ENCODE measurements around the gene NEK6.

The NEK6 gene

GRCh38 chr9:124261736-124262648 lies 4.2 kb downstream of the NEK6 start:
- no peak for DNase-seq (ENCODE audit: low spot score)

DNA sequence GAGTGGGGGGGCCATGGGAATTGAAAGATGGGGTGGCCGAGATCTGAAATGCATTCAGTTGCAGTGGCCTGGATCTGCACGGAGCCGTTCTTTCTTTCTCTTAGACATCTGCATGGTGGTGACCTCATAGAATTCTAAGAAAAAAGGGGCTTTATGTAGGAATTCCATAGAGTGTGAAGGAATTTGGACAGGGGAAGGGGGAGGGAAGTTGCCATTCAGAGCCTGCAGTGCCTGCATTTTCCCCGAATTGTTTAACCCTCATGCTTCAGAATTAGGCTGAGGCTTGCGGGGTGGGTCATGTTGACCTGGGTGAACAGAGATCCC lies 4.9 kb downstream of the NEK6 start:
- no peak for DNase-seq (ENCODE audit: low spot score)

GRCh38 chr9:124263213-124263612 lies 5.5 kb downstream of the NEK6 start:
- no peak for DNase-seq (ENCODE audit: low spot score)

DNA sequence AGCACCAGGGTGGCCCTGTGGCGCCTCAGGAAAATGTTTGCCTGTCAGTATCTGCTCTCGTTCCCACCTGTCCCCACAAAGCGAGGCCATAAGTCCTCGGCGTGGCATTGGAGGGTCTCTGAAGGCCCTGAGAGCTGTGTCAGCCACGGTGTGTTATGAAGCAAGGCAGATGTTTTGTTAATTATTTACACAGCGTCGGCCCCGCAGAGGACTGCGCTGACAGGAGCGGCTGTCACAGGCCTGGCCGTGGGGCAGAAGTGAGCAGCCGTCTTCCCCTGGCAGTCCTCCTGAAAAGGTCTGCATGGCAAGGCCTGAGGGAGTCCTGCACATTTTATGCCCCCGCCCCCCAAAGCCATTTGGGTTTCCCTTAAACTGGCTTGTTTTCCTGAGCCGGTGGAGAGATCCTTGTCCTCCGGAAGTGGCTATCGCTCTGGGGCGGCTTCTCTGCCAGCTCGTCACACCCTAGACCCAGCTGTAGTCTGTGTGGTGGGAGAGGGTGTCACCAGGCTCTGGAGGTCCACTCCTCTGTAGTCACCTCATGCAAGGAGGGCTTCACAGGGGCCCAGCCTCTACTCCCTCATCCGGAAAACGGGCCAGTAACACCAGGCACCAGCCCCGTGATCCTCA lies 6.2 kb downstream of the NEK6 start:
- DNase-seq (ENCODE audit: low spot score) = no peak

DNA sequence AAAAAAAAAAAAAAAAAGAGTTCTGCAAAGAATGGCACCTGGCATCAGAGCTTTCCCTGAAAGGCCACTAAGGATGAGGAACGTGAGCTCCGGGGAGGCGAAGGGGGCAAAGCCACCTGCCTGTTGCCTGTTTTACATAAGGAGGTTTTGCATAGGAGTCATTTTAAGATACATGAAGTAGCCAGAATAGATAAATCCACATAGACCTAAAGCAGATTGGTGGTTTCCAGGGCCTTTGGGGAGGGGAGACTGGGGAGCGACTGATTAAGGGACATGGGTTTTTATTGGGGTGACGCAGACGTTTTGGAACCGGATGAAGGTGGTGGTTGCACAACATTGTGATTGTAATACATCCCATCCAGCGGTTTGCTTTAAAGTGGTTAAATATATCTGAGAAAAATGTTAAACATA lies 7.1 kb downstream of the NEK6 start:
- no peak for DNase-seq (ENCODE audit: low spot score)

DNA sequence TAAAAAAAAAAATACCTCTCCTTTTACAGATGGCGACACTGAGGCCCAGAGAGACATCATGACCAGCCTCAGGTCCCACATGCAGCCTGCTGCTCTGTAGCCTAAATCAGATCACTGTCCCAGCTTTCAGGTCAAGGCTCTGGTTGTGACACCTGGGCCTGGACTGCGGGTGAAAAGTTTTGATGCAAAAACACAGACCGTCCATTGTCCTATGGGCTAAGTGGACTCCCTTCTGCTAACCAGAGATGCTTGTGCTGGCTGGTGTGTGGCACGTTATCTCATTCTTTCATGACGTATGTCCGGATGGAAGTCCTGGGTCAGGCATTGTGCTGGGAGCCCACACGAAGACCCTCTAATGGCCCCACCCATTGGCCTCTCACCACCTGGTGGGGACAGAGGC lies 7.8 kb downstream of the NEK6 start:
- no peak for DNase-seq (ENCODE audit: low spot score)

- DNase-seq (ENCODE audit: low spot score) = no peak
Measured at GRCh38 chr9:124266139-124266825, 8.5 kb downstream of the NEK6 start.

DNA sequence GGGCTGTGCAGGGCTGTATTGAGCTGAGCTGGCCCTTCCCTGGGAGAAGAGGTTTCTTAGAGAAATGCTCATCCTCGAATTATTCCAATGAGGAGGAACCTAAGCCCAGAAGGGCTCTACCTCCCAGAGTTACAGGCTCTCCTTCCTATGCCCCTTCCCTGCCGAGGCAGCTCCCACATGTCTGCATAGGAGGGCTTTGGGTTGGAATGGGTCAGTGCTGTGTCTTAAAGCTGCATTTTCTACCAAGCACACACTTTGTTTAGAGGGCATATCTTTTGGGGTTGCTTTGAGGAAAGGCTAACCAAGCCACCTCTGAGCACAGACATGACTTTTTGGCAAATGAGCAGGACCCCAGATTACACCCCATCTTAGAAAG lies 9.1 kb downstream of the NEK6 start:
- DNase-seq (ENCODE audit: low spot score) = no peak

- no peak for DNase-seq (ENCODE audit: low spot score)
Measured at GRCh38 chr9:124267271-124267807, 9.6 kb downstream of the NEK6 start.

DNA sequence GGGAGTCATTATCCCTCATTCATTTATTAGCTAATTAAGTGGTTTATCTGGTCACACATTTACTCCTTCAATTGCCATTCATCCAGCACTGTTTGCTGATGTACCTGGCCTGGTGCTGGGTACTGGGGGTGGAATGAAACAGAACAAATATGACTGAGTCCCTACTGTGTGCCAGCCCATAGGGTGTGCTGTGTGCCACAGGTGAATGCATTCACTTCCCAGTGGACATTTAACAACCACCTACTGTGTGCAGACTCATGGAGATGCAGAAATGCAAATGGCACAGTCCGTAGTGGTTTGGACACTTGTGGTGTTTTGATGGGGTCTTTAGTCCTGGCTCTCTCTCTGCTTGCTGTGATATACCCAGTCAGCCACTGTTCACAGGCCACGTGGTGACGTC lies 10.5 kb downstream of the NEK6 start:
- DNase-seq (ENCODE audit: low spot score) = no peak

DNA sequence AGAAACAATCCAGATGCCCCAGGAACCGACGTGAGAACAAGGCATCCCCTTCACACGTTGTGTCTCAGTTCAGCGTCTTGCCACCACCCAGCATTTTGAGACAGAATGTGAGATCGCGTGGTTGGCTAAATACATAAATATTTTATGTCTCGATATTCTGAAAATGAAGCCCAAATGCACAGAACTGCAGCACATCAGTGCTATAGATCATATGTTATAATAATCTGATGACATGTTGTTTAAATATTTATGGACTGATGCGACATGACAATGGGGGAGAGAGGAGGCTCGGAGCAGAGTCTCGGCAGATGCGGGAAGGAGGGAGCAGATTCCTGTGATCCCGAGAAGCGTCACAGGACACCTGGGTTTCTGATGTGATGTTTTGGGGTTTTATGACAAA lies 10.9 kb downstream of the NEK6 start:
- DNase-seq (ENCODE audit: low spot score) = no peak

DNA sequence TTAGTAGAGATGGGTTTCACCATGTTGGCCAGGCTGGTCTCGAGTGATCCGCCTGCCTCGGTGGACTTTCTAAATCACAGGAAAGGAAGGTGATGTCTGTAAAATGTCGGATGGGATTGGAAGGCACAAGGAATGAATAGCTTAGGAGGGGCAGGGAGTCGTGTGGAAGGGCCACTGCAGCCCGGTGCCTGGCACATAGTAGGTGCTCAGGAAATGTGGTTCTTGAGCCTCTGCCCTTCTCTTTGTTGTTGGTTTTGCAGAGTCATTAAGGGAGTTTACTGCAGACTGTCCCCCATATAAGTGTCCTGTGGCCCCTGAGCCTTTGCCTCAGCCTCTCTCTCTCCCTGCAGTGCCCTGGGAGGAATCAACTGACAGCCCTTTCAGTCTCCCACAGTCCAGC lies 11.8 kb downstream of the NEK6 start:
- DNase-seq (ENCODE audit: low spot score) = no peak

GRCh38 chr9:124270504-124271335 lies 13.0 kb downstream of the NEK6 start:
- DNase-seq (ENCODE audit: low spot score) = no peak

DNA sequence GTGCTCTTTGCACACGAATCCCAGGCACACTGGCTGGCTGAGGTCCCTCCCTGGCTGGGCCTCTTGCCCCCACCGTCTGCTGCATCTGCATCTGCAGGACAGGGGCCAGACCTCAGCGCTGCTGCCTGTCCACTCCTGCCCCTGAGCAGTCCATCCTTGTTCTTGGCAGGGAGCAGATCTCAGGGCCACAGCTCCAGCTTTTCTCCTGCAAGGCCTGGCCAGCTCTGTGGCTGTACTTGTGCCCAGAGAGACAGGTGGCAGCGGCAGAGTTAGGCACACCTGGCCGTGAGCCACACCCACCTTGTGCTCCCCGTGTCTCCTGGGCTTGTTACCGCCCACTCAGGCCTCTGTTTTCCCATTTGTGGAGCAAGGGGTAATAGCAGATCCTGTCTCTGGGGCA lies 13.9 kb downstream of the NEK6 start:
- DNase-seq (ENCODE audit: low spot score) = no peak

- DNase-seq (ENCODE audit: low spot score) = no peak
Measured at GRCh38 chr9:124272118-124272517, 14.4 kb downstream of the NEK6 start.

DNA sequence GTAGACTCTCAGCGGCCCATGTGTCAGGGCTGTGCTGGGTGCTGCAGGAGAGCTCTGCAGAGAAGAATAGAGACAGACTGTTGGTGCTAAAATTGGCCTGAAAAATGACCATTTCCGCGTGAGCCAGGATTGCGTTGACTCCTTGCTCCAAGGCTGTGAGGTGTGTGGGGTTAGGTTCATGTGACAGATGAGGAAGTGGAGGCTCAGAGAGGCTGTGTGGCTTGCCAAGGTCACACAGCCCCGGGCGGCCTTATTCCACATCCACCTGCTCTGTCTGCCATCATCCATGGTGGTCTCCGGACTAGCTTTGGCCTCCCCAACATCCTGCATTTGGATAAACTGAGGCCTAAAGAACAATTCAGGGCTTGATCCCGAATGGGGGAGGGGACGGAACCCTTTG lies 15.2 kb downstream of the NEK6 start:
- DNase-seq (ENCODE audit: low spot score) = no peak

DNA sequence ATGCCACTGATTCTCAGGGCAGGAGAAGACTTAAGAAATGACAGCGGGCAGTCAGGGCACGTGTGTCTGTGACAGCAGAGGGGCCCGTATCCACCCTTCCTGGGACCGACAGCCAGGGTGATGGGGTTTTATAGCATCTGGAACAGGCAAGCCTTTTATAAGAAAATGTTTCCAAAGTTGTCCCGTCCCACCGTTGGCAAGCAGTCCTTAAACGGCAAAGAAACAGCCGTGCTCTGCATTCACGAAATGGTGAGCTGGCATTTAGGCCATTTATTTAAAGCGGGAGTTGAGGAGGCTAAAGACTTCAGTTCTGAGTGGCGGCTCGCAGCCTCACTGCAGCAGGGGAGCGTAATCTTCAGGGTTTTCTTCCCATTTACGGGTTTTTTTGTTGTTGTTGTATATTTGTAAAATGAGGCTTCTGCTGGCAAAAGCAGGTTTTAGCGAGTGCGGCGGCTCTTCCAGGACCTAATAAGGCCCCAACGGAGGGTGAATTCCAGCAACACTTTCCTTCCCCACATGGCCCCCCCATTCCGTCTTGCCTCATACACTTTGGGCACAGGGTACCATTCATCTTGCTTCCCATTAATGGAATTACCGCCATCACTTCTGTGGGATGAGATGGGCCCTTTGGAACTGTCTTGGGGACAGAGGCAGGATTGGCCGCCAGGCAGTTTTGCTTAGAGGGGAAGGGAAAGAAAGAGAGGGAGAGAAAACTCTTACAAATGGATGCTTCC lies 15.8 kb downstream of the NEK6 start:
- DNase-seq (ENCODE audit: low spot score) = no peak

DNA sequence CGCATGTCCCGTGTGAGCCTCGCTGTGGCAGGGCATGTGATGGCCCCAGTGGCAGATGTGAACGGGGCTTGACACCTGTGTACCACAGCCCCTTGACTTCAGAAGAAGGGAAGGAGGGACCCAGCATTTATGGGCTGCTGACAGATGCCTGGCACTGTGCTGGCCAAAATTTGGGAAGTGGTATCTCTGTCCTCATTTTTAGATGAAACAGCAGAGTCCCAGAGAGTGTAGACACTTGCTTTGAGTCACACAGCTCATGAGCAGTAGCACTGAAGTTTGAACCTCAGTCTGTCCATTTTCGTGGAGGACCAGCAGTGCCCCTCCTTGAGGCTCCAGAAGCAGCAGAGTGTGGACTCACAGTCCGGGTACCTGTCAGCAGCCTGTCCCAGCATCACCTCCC lies 16.5 kb downstream of the NEK6 start:
- DNase-seq (ENCODE audit: low spot score) = no peak

DNA sequence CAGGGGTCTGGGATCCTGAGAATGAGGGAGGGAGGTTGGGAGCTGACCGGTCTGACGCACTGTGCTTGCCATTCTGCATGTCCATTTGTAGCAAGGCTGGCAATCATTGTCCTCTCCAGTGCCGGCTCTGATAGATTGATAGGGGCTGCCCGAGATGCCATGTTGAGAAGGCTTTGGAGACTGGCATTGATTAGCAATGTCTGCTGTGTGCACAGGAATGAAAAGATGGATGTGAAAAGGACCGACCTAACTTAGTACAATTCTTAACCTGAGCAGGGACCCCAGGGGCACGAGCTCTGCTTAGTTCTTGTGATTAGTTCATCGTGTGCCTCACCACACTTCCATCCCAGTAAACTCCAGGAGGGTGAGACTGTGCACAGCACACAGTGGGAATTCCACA lies 17.0 kb downstream of the NEK6 start:
- no peak for DNase-seq (ENCODE audit: low spot score)

- DNase-seq (ENCODE audit: low spot score) = no peak
Measured at GRCh38 chr9:124277420-124277819, 19.7 kb downstream of the NEK6 start.

GRCh38 chr9:124278054-124278540 lies 20.3 kb downstream of the NEK6 start:
- no peak for DNase-seq (ENCODE audit: low spot score)

Data from hepatic stellate cell (primary cell).